ENCODE data around the gene MTRF1L.
"Not testable (repeated sequence)": the region's sequence is repeated elsewhere in the genome, so short reads cannot be mapped to it uniquely, and the experiment has no call there.

MTRF1L gene

DNA sequence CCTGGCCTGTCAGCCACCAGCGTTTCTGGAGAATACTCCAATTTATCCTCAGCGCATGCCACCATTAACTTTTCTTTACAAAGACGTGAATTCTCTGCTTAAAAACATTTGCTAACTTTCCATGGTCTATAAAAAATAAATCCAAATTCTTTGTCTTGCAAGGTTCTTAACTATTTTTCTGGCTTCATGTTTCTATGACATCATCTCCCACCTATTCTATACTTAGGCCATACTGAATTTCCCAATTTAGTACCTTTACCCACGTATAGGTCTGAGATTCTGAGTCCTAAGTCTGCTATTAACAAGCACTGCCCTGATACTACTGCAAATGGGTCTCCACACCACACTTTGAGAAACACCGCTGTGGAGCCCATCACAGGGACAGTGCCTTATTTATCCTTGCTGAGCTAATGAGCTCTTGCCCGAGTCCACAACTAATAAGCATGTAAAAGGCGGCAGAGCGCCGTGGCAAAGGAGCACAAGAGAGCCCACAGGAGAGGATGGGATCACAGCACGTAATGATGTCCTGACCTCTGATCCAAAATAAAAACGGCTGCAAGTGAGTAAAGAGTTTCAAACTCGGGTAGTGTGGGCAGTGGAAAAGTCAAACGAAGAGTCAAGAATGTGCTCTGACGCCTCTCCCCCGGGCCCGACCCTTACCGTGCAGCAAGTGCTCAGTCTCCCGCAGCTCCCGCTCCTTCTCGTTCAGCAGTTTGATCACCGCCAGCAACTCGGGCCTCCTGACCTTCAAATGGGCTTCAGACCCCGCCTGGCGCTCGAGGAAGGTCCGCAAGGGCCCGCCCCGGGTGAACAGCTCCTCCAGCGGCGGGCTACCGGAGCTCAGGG is 519 bp downstream of the MTRF1L start:
- DNase-seq = no peak

GRCh38 chr6:153000790-153001189 is 1.7 kb downstream of the MTRF1L start:
- not testable (repeated sequence) for DNase-seq

- DNase-seq = no peak
Observed at GRCh38 chr6:153000243-153000642, 2.3 kb downstream of the MTRF1L start.

- not testable (repeated sequence) for DNase-seq
Observed at GRCh38 chr6:152999538-152999937, 3.0 kb downstream of the MTRF1L start.

DNA sequence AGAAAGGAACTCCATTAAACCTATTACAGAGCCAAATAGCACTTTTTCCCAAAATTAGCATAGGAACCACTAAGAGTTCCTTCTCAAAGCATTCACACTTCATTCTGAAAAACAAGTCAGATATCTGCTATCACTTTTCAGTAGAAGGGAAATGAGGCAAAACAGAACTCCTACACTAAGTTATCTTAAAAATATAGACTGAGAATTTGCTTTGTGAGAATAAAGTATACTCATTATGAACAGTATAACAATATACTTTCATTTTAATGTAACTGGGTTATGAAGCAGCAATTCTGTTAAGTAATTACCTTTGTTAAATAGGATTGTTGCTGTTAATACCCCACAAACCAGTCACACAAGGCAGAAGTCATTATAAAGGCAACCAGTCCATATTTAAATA is 8.7 kb downstream of the MTRF1L start:
- DNase-seq = no peak

DNA sequence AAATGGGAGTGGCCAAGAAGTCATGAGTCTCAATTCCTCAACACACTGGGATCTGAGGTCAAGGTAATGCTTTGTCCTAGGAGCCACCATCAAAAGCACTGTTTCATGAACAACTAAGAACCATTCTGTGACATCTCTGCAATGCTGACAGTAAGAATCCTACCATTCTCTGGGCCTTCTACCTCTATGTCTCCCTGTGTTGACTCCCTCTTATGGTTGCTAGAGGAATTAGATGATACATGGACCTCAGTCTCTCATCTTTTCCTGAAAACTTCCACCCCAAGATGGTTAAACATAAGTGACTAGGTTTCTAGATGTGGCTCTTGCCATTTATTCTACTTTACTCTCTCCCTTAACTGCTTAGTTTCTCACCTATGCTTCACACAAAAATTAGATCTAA is 9.1 kb downstream of the MTRF1L start:
- no peak for DNase-seq

DNA sequence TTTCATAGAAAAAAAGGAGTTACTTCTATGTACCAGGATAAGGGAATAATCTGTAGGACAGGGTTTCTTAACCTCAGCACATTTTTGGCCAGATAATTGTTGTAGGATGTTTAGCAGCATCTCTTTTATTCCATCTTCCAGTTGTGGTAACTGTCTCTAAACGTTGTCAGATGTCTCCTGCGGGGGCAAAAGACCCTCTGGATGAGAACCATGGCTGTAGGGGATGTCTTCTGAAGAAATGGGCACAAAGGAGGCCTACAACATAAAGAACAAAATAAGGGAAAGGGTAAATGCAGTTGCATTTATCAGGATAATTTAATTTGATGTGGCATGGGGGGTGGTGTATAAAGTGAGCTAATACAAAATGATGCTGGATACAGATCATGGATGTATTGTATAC is 15.5 kb downstream of the MTRF1L start:
- no peak for DNase-seq

GRCh38 chr6:152985300-152985699 is 17.2 kb downstream of the MTRF1L start:
- DNase-seq = not testable (repeated sequence)

DNA sequence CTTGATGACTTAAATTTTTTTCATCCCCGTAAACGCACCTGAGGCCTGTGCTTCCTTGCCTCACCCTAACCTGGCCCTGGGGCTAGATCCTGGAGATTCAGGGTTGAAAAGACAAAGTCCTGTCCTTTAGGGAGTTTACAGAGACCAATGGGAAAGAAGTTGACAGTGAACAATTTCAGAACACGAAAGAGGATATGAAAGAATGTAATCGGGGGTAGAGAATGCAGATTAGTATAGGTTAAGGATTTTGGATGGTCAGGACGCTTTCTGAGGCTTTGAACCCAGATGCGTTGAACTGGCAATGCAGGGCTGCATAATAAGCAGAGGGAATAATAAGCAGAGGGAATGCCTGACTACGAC is 18.0 kb downstream of the MTRF1L start:
- DNase-seq = no peak

DNA sequence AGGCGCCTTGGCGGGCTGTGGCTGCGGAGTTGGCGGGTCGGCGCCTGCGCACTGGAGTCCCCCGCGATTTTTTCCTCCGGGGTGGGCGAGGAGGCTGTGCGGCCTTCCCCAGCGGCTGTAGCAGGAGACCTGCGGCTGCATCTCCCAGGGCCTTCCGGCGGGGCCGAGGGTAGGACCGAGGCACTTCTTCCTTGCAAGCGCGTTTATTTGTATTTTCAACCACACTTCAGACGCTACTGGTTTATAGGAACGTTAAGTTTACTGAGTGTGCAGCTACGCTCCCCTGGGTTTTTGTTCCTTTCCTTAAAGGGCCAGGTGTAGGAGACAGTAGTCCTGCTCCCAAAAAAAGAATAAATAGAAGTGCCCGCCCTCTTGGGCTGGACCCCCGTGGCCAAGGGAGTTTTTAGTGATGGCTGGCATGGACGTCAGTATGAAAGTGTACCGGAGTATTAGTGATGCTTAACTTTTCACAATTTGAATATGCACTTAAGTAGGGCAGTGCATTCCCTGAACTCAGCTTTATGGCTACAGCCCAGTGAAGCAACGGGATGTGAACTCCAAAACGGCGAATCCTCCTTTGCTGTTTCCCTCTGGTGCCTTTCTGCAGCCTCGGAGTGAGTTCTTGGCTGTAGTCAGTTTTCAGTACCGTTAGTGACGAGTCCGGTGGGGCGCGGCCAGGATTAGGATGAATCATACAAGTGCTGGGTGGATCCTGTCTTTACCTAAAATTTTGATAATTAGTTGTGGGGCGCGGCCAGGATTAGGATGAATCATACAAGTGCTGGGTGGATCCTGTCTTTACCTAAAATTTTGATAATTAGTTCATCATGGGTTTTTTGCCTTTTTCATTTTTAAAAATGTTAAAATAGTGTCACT is 18.6 kb downstream of the MTRF1L start:
- DNase-seq = peak; percentile 87

- DNase-seq = peak; percentile 97
Observed at GRCh38 chr6:152982904-152983636, 19.4 kb downstream of the MTRF1L start, which contains the start of gene FBXO5. TSS of gene FBXO5 (minus strand) at chr6:152983041. CDS start at chr6:152982959, 82 bp downstream.

GRCh38 chr6:152981989-152982903 is 20.3 kb downstream of the MTRF1L start:
- DNase-seq = no peak

DNA sequence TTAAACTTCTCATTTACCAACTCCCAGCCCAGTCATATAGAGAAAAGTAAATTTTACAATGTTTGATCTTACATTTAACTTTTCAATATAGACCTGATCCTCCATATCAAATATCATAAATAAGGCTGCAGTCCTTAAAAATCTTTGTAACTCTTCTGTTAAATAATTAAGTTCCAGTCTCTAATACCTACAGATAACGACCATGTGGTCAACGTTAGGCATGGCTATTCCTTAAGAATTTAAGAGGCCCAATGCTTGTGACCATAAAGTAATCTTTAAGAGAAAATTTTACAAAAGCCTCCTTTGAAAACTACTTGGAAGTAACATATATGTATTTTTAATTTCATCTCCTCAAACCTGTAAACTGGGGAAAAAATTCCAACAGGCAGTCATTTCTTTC is 21.3 kb downstream of the MTRF1L start:
- DNase-seq = no peak

DNA sequence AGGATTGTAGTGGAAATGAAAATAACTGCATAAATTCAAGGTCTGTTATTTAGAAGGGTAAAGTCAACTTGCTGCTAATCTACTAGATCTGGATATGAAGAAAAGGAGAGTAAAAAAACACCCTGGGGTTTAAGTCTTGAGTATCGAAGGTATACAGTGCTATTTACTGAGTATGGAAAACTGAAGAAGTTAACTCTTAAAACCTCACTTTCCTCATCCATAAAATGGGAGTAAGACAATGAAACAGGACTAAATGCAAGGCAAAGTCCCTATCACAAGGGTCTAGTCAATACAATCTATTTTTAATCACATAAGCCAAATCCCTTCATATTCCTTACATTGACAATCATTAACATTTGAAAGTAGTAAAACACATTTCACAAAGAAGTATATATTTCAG is 21.9 kb downstream of the MTRF1L start:
- DNase-seq = no peak

GRCh38 chr6:152979116-152979515 is 23.4 kb downstream of the MTRF1L start:
- DNase-seq = no peak

GRCh38 chr6:152978058-152978457 is 24.5 kb downstream of the MTRF1L start:
- DNase-seq = no peak

DNA sequence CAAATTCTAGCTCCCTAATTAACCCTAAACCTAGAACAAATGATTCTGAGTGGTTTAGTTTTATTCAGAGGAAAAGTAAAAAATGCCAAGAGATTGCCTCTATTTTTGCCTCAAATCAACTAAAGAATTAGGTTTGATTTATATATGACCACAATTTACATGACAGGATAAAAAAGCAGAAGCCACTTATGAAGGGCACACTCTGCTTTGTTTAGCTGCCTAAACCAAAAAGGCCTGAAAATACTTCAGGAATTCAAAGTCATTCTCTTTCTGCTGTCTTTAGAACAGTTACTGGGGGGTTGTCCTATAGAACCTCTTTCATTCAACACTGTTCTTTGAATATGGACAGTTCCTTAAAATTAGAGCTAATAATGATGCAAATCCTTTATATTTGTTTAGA is 25.0 kb downstream of the MTRF1L start:
- no peak for DNase-seq

DNA sequence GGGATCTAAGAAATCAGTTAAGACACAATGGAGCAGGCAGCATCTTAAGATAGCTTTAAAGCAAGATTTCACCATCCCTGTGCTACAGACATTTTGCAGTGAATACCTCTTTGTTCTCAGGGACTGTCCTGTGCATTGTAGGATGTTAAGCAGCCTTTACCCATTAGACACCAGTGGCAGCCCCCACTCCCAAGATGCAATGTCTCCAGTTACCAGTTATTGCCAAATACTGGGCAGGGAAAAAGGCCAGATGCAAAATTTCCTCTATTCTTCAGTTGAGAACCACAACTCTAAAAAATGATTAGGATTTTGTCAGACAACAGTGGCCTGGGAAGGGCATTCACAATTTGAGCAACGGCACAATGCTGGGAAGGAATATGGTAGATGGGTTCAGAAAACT is 25.8 kb downstream of the MTRF1L start:
- no peak for DNase-seq

GRCh38 chr6:152975204-152975915 is 27.1 kb downstream of the MTRF1L start:
- peak; percentile 49 for DNase-seq

DNA sequence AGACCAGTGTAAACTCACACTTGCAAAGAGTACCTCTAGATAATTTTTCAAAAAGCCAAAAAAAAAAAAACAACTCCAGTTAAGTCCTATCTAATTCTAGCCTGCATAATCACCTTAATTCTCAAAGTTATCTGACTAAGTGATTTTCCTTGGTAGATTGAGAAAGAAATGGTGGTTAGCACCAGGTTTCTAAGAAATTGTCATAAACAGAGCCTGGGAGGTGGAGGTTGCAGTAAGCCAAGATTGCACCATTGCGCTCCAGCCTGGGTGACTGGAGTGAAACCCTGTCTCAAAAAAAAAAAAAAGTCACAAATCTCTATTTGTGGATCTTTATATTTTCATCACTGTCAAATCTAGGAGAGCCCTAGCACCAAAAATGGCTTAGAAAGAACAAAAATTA is 28.6 kb downstream of the MTRF1L start:
- DNase-seq = no peak

- DNase-seq = no peak
Observed at GRCh38 chr6:152969688-152970418, 32.7 kb downstream of the MTRF1L start.
